IgD-negative memory B cell (primary cell): ENCODE measurements around the gene MCRIP1. TPM values are rescaled to one million over a fixed set of nuclear protein-coding genes. Genes with fewer than 3 reads are reported as not detected.

Experiments
- H3K27ac Mint-ChIP-seq, 3 donors: one replicate each; pipeline ENCODE4 v1.8.0; 2020 to 2022; ENCODE audit warnings: mild to moderate bottlenecking in 3 of 3, mixed read lengths in 3 of 3, moderate library complexity in 1 of 3
- H3K27me3 Mint-ChIP-seq: one replicate; pipeline ENCODE4 v1.8.0; 2021; ENCODE audit warnings: mixed read lengths
- H3K36me3 Mint-ChIP-seq: one replicate; pipeline ENCODE4 v1.8.0; 2020; ENCODE audit warnings: mild to moderate bottlenecking, mixed read lengths
- H3K4me1 Mint-ChIP-seq, 3 donors: one replicate each; pipeline ENCODE4 v1.8.0; 2020 to 2022; ENCODE audit warnings: mixed read lengths in 3 of 3, mild to moderate bottlenecking in 1 of 3
- H3K4me3 Mint-ChIP-seq, 4 donors: one replicate each; pipeline ENCODE4 v1.8.0; 2020 to 2022; ENCODE audit warnings: mild to moderate bottlenecking in 4 of 4, mixed read lengths in 4 of 4, moderate library complexity in 3 of 4
- H3K9me3 Mint-ChIP-seq, 3 donors: one replicate each; pipeline ENCODE4 v1.8.0; 2020 to 2021; ENCODE audit warnings: mixed read lengths in 3 of 3, mild to moderate bottlenecking in 1 of 3
- polyA plus RNA-seq: library from polyadenylated mRNA; unstranded; fragments of 300-500 nt; fragmentation: Illumina TruSeq; gene quantifications from one replicate; pipeline ENCODE4 v1.2.3, GENCODE V29; 2021

MCRIP1 gene
- polyA plus RNA-seq, 1 donor from 2014 or later: 66.4 TPM

GRCh38 chr17:81809556-81809998 is 23.5 kb downstream of the MCRIP1 start:
- no peak overlapping the region for H3K4me3 Mint-ChIP-seq
- H3K4me1 Mint-ChIP-seq: peaks cover 0 to 2% (median 0%) of the 10 kb centered on the region in 3 donors
- no peaks in the 10 kb centered on the region for H3K9me3 Mint-ChIP-seq
- H3K36me3 Mint-ChIP-seq: no peaks in the 10 kb centered on the region
- peaks cover 13% of the 10 kb centered on the region for H3K27me3 Mint-ChIP-seq
- H3K27ac Mint-ChIP-seq: no peak overlapping the region

DNA sequence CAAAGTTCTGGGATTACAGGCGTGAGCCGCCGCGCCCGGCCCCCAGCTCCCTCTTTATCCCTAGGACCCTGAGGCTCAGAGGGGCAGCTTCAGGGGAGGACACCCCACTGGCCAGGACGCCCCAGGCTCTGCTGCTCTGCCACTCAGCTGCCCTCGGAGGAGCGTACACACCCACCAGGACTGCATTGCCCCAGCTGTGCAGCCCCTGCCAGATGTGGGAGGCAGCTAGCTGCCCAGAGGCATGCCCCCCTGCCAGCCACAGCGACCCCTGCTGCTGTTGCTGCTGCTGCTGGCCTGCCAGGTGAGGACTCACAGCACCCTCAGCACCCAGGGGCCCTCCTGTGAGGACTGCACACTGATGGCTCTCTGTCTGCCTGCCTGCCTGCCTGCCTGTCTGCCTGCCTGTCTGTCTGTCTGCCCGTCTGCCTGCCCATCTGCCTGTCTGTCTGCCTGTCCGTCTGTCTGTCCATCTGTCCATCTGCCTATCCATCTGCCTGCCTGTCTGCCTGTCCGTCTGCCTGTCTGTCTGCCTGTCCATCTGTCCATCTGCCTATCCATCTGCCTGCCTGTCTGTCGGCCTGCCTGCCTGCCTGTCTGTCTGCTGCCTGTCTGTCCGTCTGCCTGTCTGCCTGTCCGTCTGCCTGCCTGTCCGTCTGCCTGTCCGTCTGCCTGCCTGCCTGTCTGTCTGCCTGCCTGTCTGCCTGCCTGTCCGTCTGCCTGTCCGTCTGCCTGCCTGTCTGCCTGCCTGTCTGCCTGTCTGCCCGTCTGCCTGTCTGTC is 24.1 kb downstream of the MCRIP1 start:
- H3K27ac Mint-ChIP-seq: no peak overlapping the region
- no peaks in the 10 kb centered on the region for H3K9me3 Mint-ChIP-seq
- no peak overlapping the region for H3K4me3 Mint-ChIP-seq
- H3K4me1 Mint-ChIP-seq: peaks cover 0 to 2% (median 0%) of the 10 kb centered on the region in 3 donors
- H3K27me3 Mint-ChIP-seq: peaks cover 13% of the 10 kb centered on the region
- H3K36me3 Mint-ChIP-seq: no peaks in the 10 kb centered on the region

GRCh38 chr17:81807839-81808238 is 25.3 kb downstream of the MCRIP1 start:
- Mint-ChIP-seq H3K4me3 (no peak overlapping the region), H3K36me3 (no peaks in the 10 kb centered on the region), H3K4me1 (peaks cover 0 to 2% (median 0%) of the 10 kb centered on the region in 3 donors), H3K9me3 (no peaks in the 10 kb centered on the region), H3K27me3 (peaks cover 16% of the 10 kb centered on the region), H3K27ac (no peak overlapping the region)

- H3K27ac Mint-ChIP-seq: no peak overlapping the region
- no peaks in the 10 kb centered on the region for H3K9me3 Mint-ChIP-seq
- H3K4me3 Mint-ChIP-seq: no peak overlapping the region
- peaks cover 0 to 2% (median 0%) of the 10 kb centered on the region in 3 donors for H3K4me1 Mint-ChIP-seq
- no peaks in the 10 kb centered on the region for H3K36me3 Mint-ChIP-seq
- H3K27me3 Mint-ChIP-seq: peaks cover 22% of the 10 kb centered on the region
These were observed 25.8 kb downstream of the MCRIP1 start for GRCh38 chr17:81807210-81807719.

GRCh38 chr17:81806461-81807209 is 26.5 kb downstream of the MCRIP1 start:
- no peaks in the 10 kb centered on the region for H3K9me3 Mint-ChIP-seq
- H3K27me3 Mint-ChIP-seq: peaks cover 27% of the 10 kb centered on the region
- H3K27ac Mint-ChIP-seq: no peak overlapping the region
- H3K4me3 Mint-ChIP-seq: no peak overlapping the region
- no peaks in the 10 kb centered on the region for H3K36me3 Mint-ChIP-seq
- H3K4me1 Mint-ChIP-seq: peaks cover 0 to 2% (median 0%) of the 10 kb centered on the region in 3 donors

DNA sequence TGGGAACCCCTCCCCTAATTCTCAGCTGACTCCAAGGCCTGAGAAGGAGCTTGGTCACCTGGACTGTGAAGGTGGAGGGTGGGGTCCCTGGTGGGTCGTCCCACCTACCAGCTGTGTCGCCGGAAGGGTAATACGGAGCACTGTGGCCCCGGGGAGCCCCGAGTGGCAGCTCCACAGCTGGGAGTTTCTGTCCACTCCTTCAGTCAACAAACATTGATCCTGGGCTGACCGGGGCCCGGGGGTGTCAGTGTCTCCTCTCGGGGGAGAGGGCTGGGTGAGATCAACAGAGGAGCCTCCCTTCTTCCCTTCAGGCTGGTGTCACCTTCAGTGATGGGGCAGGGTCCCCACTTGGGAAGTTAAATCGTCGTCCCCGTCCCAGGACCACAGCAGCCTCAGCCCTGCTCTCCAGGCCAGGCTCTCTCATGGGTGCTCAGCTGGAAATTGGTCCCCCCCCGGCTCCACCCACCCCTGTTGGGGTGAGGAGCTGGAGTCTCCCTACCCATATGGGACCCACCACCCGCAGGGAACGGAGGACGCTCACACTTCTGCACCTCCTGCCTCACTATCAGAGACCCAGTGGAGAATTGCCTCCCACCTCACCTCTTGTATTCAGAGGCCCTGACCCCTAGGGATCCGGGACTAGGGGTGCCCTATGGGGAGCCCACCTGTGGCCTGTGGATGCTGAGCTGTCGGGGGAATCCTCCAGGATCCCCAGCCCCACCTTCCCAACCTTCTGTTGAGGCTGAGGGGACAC is 27.2 kb downstream of the MCRIP1 start:
- H3K36me3 Mint-ChIP-seq: no peaks in the 10 kb centered on the region
- peaks cover 27% of the 10 kb centered on the region for H3K27me3 Mint-ChIP-seq
- H3K4me3 Mint-ChIP-seq: no peak overlapping the region

GRCh38 chr17:81804559-81805399 is 28.3 kb downstream of the MCRIP1 start:
- H3K4me3 Mint-ChIP-seq: no peak overlapping the region
- H3K27me3 Mint-ChIP-seq: peaks cover 30% of the 10 kb centered on the region
- H3K4me1 Mint-ChIP-seq: peaks cover 0 to 2% (median 0%) of the 10 kb centered on the region in 3 donors
- no peak overlapping the region for H3K27ac Mint-ChIP-seq
- H3K36me3 Mint-ChIP-seq: no peaks in the 10 kb centered on the region
- H3K9me3 Mint-ChIP-seq: peaks cover 0 to 3% (median 0%) of the 10 kb centered on the region in 3 donors

More for the DNA sequence above, 27.2 kb downstream of the MCRIP1 start:
- Mint-ChIP-seq H3K9me3 (no peaks in the 10 kb centered on the region), H3K4me1 (peaks cover 0 to 2% (median 0%) of the 10 kb centered on the region in 3 donors), H3K27ac (no peak overlapping the region)

GRCh38 chr17:81803728-81804558 is 29.1 kb downstream of the MCRIP1 start, which contains the start of gene GCGR:
TSS of gene GCGR (plus strand) at chr17:81804150. CDS start at chr17:81809019, 4,869 bp downstream.
- no peaks in the 10 kb centered on the region for H3K36me3 Mint-ChIP-seq
- peaks cover 26% of the 10 kb centered on the region for H3K27me3 Mint-ChIP-seq
- H3K9me3 Mint-ChIP-seq: peaks cover 0 to 3% (median 0%) of the 10 kb centered on the region in 3 donors
- H3K4me1 Mint-ChIP-seq: peaks cover 0 to under 1% (median 0%) of the 10 kb centered on the region in 3 donors
- H3K4me3 Mint-ChIP-seq: peak within 1 kb of the TSS in 1 of 4 donors; percentile 54
- H3K27ac Mint-ChIP-seq: no peak within 1 kb of the TSS

GRCh38 chr17:81802856-81803643 is 30.0 kb downstream of the MCRIP1 start:
- Mint-ChIP-seq H3K27me3 (peaks cover 26% of the 10 kb centered on the region), H3K27ac (no peak overlapping the region), H3K9me3 (peaks cover 0 to 3% (median 0%) of the 10 kb centered on the region in 3 donors), H3K36me3 (no peaks in the 10 kb centered on the region), H3K4me1 (no peaks in the 10 kb centered on the region), H3K4me3 (peak overlapping the region in 1 of 4 donors; percentile 54)

DNA sequence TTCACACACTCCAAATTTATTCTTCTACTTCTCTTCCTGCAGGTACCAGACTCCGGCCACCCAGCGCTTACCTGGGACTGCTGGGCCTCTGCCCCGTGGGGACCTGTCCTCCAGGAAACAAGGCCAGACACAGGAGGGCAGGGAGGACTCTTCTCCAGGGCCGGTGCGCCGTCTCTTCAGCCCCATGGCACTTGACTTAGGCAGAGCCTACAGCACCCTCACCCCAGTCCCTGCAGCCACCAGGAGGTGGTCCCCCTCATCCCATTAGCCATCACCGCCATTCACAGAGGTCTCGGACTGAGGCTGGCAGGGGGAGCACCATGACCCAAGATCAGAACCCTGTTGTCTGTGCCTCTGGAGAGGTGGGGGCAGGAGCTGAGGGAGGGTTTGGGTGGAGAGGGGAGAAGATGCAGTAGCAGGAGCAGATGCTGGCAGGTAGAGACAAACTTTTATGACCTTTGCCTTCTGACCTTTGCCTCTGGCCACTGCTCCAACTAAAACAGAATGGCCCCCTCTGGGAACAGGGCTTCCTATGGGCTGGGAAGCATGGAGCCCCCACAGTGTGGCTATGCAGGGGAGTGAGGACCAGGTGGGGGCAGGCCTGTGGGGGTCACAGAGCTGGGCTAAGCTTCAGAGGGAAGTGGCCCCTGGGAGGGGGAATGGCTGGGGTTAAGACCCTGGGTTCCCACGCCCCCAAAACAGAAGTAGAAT is 30.9 kb downstream of the MCRIP1 start:
- no peak overlapping the region for H3K4me3 Mint-ChIP-seq
- H3K4me1 Mint-ChIP-seq: no peaks in the 10 kb centered on the region
- no peaks in the 10 kb centered on the region for H3K36me3 Mint-ChIP-seq
- H3K27ac Mint-ChIP-seq: no peak overlapping the region
- peaks cover 0 to 3% (median 0%) of the 10 kb centered on the region in 3 donors for H3K9me3 Mint-ChIP-seq
- H3K27me3 Mint-ChIP-seq: peaks cover 24% of the 10 kb centered on the region

DNA sequence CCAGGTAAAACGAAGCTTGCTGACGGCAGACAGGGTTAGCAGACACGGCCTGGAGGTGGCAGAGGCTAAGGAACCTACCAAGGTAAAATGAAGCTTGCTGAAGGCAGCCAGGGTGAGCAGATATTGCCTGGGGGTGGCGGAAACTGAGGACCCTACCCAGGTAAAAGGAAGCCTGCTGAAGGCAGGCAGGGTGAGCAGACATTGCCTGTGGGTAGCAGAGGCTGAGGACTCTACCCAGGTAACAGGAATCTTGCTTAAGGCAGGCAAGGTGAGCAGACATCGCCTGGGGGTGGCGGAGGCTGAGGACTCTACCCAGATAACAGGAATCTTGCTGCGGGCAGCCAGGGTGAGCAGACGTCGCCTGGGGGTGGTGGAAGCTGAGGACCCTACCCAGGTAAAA is 31.8 kb downstream of the MCRIP1 start:
- Mint-ChIP-seq H3K36me3 (no peaks in the 10 kb centered on the region), H3K4me1 (no peaks in the 10 kb centered on the region), H3K27me3 (peaks cover 24% of the 10 kb centered on the region), H3K4me3 (no peak overlapping the region), H3K27ac (no peak overlapping the region), H3K9me3 (peaks cover 0 to 3% (median 0%) of the 10 kb centered on the region in 3 donors)

GRCh38 chr17:81794509-81794908 is 38.6 kb downstream of the MCRIP1 start:
- peaks cover 6% of the 10 kb centered on the region for H3K27me3 Mint-ChIP-seq
- no peak overlapping the region for H3K27ac Mint-ChIP-seq
- no peaks in the 10 kb centered on the region for H3K4me1 Mint-ChIP-seq
- no peaks in the 10 kb centered on the region for H3K9me3 Mint-ChIP-seq
- no peak overlapping the region for H3K4me3 Mint-ChIP-seq
- H3K36me3 Mint-ChIP-seq: no peaks in the 10 kb centered on the region
